Skeletal muscle tissue (tissue), 4 donors: ENCODE results near the gene BORCS6. TPM values are rescaled to one million over a fixed set of nuclear protein-coding genes. Genes with fewer than 3 reads are reported as not detected.

Experiments
- H3K27ac ChIP-seq: one replicate; pipeline ENCODE4 v1.7.0; 2013; ENCODE audit warnings: mild to moderate bottlenecking, low read depth, low read length, inconsistent platforms
- H3K27me3 ChIP-seq, 3 donors: one replicate each; pipeline ENCODE4 v1.7.0; 2013; ENCODE audit warnings: low read length in 3 of 3; ENCODE audit not compliant: control insufficient read depth in 3 of 3, insufficient read depth in 3 of 3
- H3K36me3 ChIP-seq, 3 donors: one replicate each; pipeline ENCODE4 v1.7.0; 2013; ENCODE audit warnings: low read length in 3 of 3; ENCODE audit not compliant: control insufficient read depth in 3 of 3, insufficient read depth in 3 of 3
- H3K4me1 ChIP-seq, 3 donors: one replicate each; pipeline ENCODE4 v1.7.0; 2013; ENCODE audit warnings: low read length in 3 of 3, mild to moderate bottlenecking in 3 of 3; ENCODE audit not compliant: control insufficient read depth in 3 of 3, insufficient read depth in 3 of 3
- H3K4me3 ChIP-seq, 3 donors: one replicate each; pipeline ENCODE4 v1.7.0; 2013; ENCODE audit warnings: low read length in 3 of 3
- H3K9ac ChIP-seq, 3 donors: one replicate each; pipeline ENCODE4 v1.7.0; 2013; ENCODE audit warnings: low read length in 3 of 3, mild to moderate bottlenecking in 3 of 3, moderate library complexity in 2 of 3, low read depth in 1 of 3
- H3K9me3 ChIP-seq, 3 donors: one replicate each; pipeline ENCODE4 v1.7.0; 2013; ENCODE audit warnings: low read length in 3 of 3; ENCODE audit not compliant: control insufficient read depth in 3 of 3
- total RNA-seq: library from RNA; depleted of rRNA; stranded (reverse); fragments of >200 nt; gene quantifications from one replicate; pipeline ENCODE4 v1.2.3, GENCODE V29; 2014
- donor health status: Osteomylitis.

BORCS6 gene
- total RNA-seq, 1 donor from 2014 or later, result 4.7 TPM

GRCh38 chr17:8187517-8188262, 2.3 kb downstream of the BORCS6 start:
- Histone ChIP-seq H3K9me3 (no peaks in the 10 kb centered on the region), H3K4me3 (peak overlapping the region; percentile 87 to 96 (median 94)), H3K4me1 (peaks cover 45 to 49% (median 48%) of the 10 kb centered on the region in 3 donors), H3K27ac (peak overlapping the region; percentile 77), H3K27me3 (no peaks in the 10 kb centered on the region), H3K9ac (peak overlapping the region; percentile 83 to 89 (median 84)), H3K36me3 (no peaks in the 10 kb centered on the region)

DNA sequence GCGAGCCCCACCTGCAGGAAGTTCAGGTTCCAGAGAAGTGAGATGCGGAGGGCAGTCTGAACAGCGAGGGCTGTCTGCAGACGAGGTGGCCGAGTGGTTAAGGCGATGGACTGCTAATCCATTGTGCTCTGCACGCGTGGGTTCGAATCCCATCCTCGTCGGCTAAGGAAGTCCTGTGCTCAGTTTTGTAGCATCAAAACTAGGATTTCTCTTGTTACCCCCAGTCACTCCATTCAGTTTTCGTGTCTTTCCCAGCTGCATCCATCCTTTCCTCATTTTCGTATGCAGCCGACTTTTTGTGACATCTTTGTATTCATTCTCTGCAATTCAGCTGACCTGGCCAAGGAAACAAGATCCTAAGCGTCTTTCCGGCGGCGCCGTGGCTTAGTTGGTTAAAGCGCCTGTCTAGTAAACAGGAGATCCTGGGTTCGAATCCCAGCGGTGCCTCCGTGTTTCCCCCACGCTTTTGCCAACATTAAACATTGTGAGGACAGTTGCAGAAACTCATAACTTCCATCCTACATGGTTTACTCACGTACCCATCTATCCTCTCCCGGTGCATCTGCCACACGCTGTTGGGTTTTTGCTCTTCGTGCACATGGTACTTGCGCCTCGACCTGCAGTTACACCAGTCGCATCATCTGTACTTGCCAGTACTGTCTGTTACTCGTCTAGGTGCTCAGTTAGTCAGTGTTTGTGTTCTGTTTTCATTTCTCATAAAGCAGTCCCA, 3.0 kb downstream of the BORCS6 start:
- peak overlapping the region in 2 of 3 donors; percentile 82 to 89 for H3K9ac ChIP-seq
- no peaks in the 10 kb centered on the region for H3K9me3 ChIP-seq

GRCh38 chr17:8186446-8186786, 3.6 kb downstream of the BORCS6 start:
- Histone ChIP-seq H3K9ac (peak overlapping the region; percentile 82 to 89 (median 84)), H3K9me3 (no peaks in the 10 kb centered on the region), H3K27ac (peak overlapping the region; percentile 77), H3K4me1 (peaks cover 32 to 37% (median 37%) of the 10 kb centered on the region in 3 donors), H3K27me3 (no peaks in the 10 kb centered on the region), H3K4me3 (peak overlapping the region; percentile 87 to 96 (median 94)), H3K36me3 (no peaks in the 10 kb centered on the region)

More for the DNA sequence above, 3.0 kb downstream of the BORCS6 start:
- Histone ChIP-seq H3K4me1 (peaks cover 38 to 43% (median 42%) of the 10 kb centered on the region in 3 donors), H3K27ac (peak overlapping the region; percentile 77), H3K36me3 (no peaks in the 10 kb centered on the region), H3K4me3 (peak overlapping the region; percentile 87 to 96 (median 94)), H3K27me3 (no peaks in the 10 kb centered on the region)

DNA sequence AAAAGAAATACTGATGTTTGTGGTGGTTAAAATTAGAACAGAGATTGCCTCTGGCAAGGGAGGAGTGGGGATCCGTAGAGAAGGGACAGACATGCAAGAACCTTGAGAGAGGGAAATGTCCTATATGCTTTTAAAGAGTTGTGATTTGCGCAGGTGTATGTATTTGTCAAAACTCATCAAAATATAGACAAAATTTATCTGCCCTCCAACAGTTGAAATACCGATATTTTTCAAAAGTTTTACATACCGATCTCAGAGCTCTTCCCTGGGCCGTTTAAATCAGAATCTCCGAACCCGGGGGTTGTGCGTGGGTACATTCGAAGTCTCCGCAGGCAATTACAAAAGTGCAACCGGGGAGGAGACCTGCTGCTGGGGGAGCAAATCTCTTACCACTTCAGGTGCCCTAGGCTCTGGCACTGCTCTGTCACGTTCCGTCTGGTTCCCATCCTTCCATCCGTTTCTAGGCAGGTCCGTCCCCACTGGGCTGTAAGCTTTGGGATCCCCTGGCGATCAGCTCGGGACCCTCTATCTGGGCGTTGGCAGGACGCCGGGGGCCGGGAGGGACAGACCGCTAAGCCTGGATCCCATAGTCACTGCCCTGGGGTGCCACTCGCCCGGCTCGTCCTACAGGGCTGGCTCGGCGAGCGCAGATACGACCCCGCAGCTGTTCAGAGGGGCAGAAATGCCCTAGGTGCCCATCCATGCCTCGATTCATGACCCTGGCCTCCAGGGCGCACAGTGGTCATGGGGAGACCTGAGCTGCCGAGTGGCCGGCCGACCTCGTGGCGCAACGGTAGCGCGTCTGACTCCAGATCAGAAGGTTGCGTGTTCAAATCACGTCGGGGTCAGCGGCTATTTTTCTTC, 4.2 kb downstream of the BORCS6 start:
- H3K27ac ChIP-seq, result peak overlapping the region; percentile 77
- H3K4me3 ChIP-seq, result peak overlapping the region; percentile 87 to 96 (median 94)
- no peaks in the 10 kb centered on the region for H3K27me3 ChIP-seq
- peak overlapping the region; percentile 84 to 89 (median 88) for H3K9ac ChIP-seq
- no peaks in the 10 kb centered on the region for H3K9me3 ChIP-seq
- no peaks in the 10 kb centered on the region for H3K36me3 ChIP-seq
- H3K4me1 ChIP-seq, result peaks cover 31 to 36% (median 34%) of the 10 kb centered on the region in 3 donors

GRCh38 chr17:8176998-8177731, 12.8 kb downstream of the BORCS6 start:
- Histone ChIP-seq H3K4me3 (peak overlapping the region; percentile 64 to 82 (median 79)), H3K9ac (peak overlapping the region in 2 of 3 donors; percentile 70 to 84), H3K27me3 (no peaks in the 10 kb centered on the region), H3K27ac (no peak overlapping the region), H3K9me3 (no peaks in the 10 kb centered on the region), H3K4me1 (peaks cover 20 to 28% (median 28%) of the 10 kb centered on the region in 3 donors), H3K36me3 (no peaks in the 10 kb centered on the region)

- Histone ChIP-seq H3K4me1 (peaks cover 20 to 28% (median 28%) of the 10 kb centered on the region in 3 donors), H3K27me3 (no peaks in the 10 kb centered on the region), H3K9ac (peak within 1 kb of the TSS; percentile 66 to 84 (median 70)), H3K27ac (peak within 1 kb of the TSS; percentile 33), H3K4me3 (peak within 1 kb of the TSS; percentile 64 to 82 (median 79)), H3K9me3 (no peaks in the 10 kb centered on the region), H3K36me3 (no peaks in the 10 kb centered on the region)
Measured at GRCh38 chr17:8176197-8176940, 13.6 kb downstream of the BORCS6 start, which contains the start of gene TMEM107. TSS of gene TMEM107 (minus strand) at chr17:8176380. CDS start at chr17:8176286, 94 bp downstream.

DNA sequence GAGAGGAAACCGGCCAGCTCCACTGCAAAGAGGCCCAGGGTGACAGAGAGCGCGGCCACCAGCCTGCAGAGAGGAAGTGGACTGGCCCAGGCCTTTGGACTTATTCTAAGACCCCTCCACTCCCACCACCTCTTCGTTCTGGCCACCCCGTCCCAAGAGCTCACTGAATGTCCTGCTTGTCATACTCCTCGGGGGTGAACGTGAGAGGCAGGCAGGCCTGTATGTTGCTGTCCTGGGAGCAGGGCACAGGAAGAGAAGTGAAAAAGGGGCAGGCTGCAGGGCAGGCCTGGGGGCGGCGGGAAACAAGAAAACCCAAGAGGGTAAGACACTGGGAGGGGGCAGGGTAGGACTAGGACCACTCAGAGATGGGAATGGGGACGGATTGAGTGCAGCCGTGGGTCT, 14.2 kb downstream of the BORCS6 start:
- H3K4me3 ChIP-seq, result peak overlapping the region; percentile 64 to 82 (median 79)
- H3K9ac ChIP-seq, result peak overlapping the region; percentile 66 to 84 (median 70)
- H3K4me1 ChIP-seq, result peaks cover 20 to 28% (median 28%) of the 10 kb centered on the region in 3 donors
- no peaks in the 10 kb centered on the region for H3K36me3 ChIP-seq
- H3K9me3 ChIP-seq, result no peaks in the 10 kb centered on the region
- peak overlapping the region; percentile 33 for H3K27ac ChIP-seq
- H3K27me3 ChIP-seq, result no peaks in the 10 kb centered on the region

GRCh38 chr17:8173871-8174322, 16.1 kb downstream of the BORCS6 start:
- Histone ChIP-seq H3K9me3 (no peaks in the 10 kb centered on the region), H3K27ac (peak overlapping the region; percentile 83), H3K36me3 (no peaks in the 10 kb centered on the region), H3K4me3 (peak overlapping the region; percentile 36 to 76 (median 70)), H3K27me3 (no peaks in the 10 kb centered on the region), H3K4me1 (peaks cover 20 to 28% (median 28%) of the 10 kb centered on the region in 3 donors), H3K9ac (peak overlapping the region in 2 of 3 donors; percentile 70 to 82)
